K562 (cell line): ENCODE measurements around the gene ANTKMT. TPM values are rescaled to one million over a fixed set of nuclear protein-coding genes. Genes with fewer than 3 reads are reported as not detected.

Source experiments
- AFF1 ChIP-seq, 2 experiments: fragments of 450-650 bp; IDR thresholded peaks; 2 replicates each; pipeline ENCODE4 v1.6.1; 2018; ENCODE audit warnings: mild to moderate bottlenecking in 2 of 2, low read depth in 1 of 2; ENCODE audit not compliant: partially characterized antibody in 2 of 2
- ASH1L ChIP-seq: fragments of 450-650 bp; IDR thresholded peaks from 2 replicates; pipeline ENCODE4 v1.6.1; 2018; ENCODE audit warnings: borderline replicate concordance, mild to moderate bottlenecking, low read depth; ENCODE audit not compliant: partially characterized antibody
- ATF4 ChIP-seq: fragments of 450-650 bp; formaldehyde crosslinking; IDR thresholded peaks from 2 replicates; pipeline ENCODE4 v1.4.0; 2022; ENCODE audit warnings: mild to moderate bottlenecking, moderate library complexity
- CTCF ChIP-seq, 3 experiments: IDR thresholded peaks in 2 of 3; conservative IDR thresholded peaks in 1 of 3; 2 replicates each; pipeline ENCODE4 v1.5.1; 2011 to 2012; ENCODE audit warnings: low read length in 3 of 3, mild to moderate bottlenecking in 3 of 3, control low read depth in 2 of 3, improper control_type of control experiment in 1 of 3, inconsistent platforms in 1 of 3, low read depth in 1 of 3, mixed read lengths in 1 of 3, moderate library complexity in 1 of 3; ENCODE audit not compliant: insufficient read depth in 2 of 3
- GTF2E2 ChIP-seq: fragments of 200-800 bp; sonication (Bioruptor generic); IDR thresholded peaks from 2 replicates; pipeline ENCODE4 v1.6.1; 2016; ENCODE audit warnings: missing genetic modification characterization, missing compliant biosample characterization
- HBP1 ChIP-seq: fragments of 450-650 bp; formaldehyde crosslinking; IDR thresholded peaks from 2 replicates; pipeline ENCODE4 v1.4.0; 2022; ENCODE audit warnings: missing genetic modification characterization
- HNRNPL ChIP-seq: fragments of 200-400 bp; formaldehyde crosslinking; IDR thresholded peaks from 2 replicates; pipeline ENCODE4 v1.6.1; 2017; ENCODE audit warnings: low read depth, mild to moderate bottlenecking, low read length
- HNRNPUL1 ChIP-seq: fragments of 200-400 bp; formaldehyde crosslinking; IDR thresholded peaks from 2 replicates; pipeline ENCODE4 v1.6.1; 2017; ENCODE audit warnings: low read length
- KLF13 ChIP-seq: fragments of 450-650 bp; IDR thresholded peaks from 2 replicates; pipeline ENCODE4 v1.6.1; 2016; ENCODE audit warnings: missing genetic modification characterization, low read depth, mild to moderate bottlenecking, missing compliant biosample characterization, moderate library complexity, borderline replicate concordance
- PCBP1 ChIP-seq: fragments of 200-400 bp; formaldehyde crosslinking; IDR thresholded peaks from 2 replicates; pipeline ENCODE4 v1.6.1; 2018; ENCODE audit warnings: mild to moderate bottlenecking, low read depth, low read length; ENCODE audit not compliant: poor library complexity, severe bottlenecking
- TRIM24 ChIP-seq, 2 experiments: fragments of 450-650 bp; IDR thresholded peaks; 2 replicates each; pipeline ENCODE4 v1.6.1; 2016
- ZBTB33 ChIP-seq: sonication (generic); formaldehyde crosslinking; IDR thresholded peaks from 2 replicates; pipeline ENCODE4 v1.8.1; 2023; ENCODE audit warnings: mild to moderate bottlenecking, missing genetic modification reagents
- ZNF124 ChIP-seq: sonication (generic); formaldehyde crosslinking; IDR thresholded peaks from 2 replicates; pipeline ENCODE4 v1.8.1; 2022; ENCODE audit warnings: missing genetic modification reagents
- polyA plus RNA-seq, 8 experiments: library from polyadenylated mRNA; depleted of rRNA in 4 of 8; stranded (reverse) in 5 of 8; unstranded in 3 of 8; fragments of >200 nt; fragmentation: Nextera tagmentation in 2 of 8; fragmentation: Illumina TruSeq in 1 of 8; extraction: Ambion mirVana in 2 of 8; extraction: Trizol in 1 of 8; gene quantifications; 2 replicates each; pipeline versions ENCODE4 v1.2.1 to v1.2.3, GENCODE V29; 2011 to 2014; ENCODE audit warnings: inconsistent platforms in 1 of 8, missing spikeins in 1 of 8
- total RNA-seq, 7 experiments: library from RNA; depleted of rRNA in 6 of 7; stranded (reverse); fragments of >200 nt in 6 of 7; fragmentation: Illumina TruSeq in 2 of 7; extraction: Trizol in 2 of 7; gene quantifications; 2 replicates each; pipeline versions ENCODE4 v1.2.1 to v1.2.3, GENCODE V29; 2011 to 2021; ENCODE audit warnings: low replicate concordance in 1 of 7

ANTKMT gene
- total and polyA plus RNA-seq, 9 of the 15 experiments (the other 6 are each of a cell fraction or from before 2014, with no cell fraction given): 0.58 to 217 (median 19.1) TPM

GRCh38 chr16:728890-729744 is 8.2 kb downstream of the ANTKMT start (continued):
- TF ChIP-seq HNRNPL (peak; percentile 86; the same call in 1 of the 2 replicates), ATF4 (CRISPR knock-in tag) (no peak), KLF13 (tag) (no peak), AFF1 (IDR thresholded peaks at IDR 0.05; ENCODE audit: low read depth in 1 of 2, partially characterized antibody in 2 of 2) (no peak), TRIM24 (IDR thresholded peaks at IDR 0.05) (no peak), ZNF124 (CRISPR knock-in tag) (no peak), GTF2E2 (tag) (no peak), ASH1L (no peak), ZBTB33 (CRISPR knock-in tag) (peak; percentile 98), HBP1 (CRISPR knock-in tag) (no peak), PCBP1 (peak; percentile 30), HNRNPUL1 (no peak), CTCF (IDR thresholded peaks at IDR 0.05 in 2 of 3, conservative IDR thresholded peaks at IDR 0.05 in 1 of 3; ENCODE audit: insufficient read depth in 2 of 3, low read depth in 1 of 3, low read length in 3 of 3) (no peak)
